ENCODE data around the gene OBSL1. TPM values are rescaled to one million over a fixed set of nuclear protein-coding genes. Genes with fewer than 3 reads are reported as not detected.
A peak's percentile ranks its signal among the peaks of the same experiment; 100 is the strongest.

The OBSL1 gene
- total RNA-seq, 2 donors from 2014 or later, result 119 to 185 TPM

GRCh38 chr2:219560037-219560892 is 11.1 kb downstream of the OBSL1 start:
- Histone ChIP-seq H3K4me1 (peaks cover 14% of the 10 kb centered on the region), H3K36me3 (replicated peaks in 1 of 2; ENCODE audit: insufficient read depth in 1 of 2, low read depth in 2 of 2) (peaks cover 0 to 11% of the 10 kb centered on the region in 2 donors), H3K9me3 (no peaks in the 10 kb centered on the region), H3K27ac (no peak overlapping the region), H3K4me3 (no peak overlapping the region), H3K27me3 (no peaks in the 10 kb centered on the region)
- TF ChIP-seq, protein P1, sequence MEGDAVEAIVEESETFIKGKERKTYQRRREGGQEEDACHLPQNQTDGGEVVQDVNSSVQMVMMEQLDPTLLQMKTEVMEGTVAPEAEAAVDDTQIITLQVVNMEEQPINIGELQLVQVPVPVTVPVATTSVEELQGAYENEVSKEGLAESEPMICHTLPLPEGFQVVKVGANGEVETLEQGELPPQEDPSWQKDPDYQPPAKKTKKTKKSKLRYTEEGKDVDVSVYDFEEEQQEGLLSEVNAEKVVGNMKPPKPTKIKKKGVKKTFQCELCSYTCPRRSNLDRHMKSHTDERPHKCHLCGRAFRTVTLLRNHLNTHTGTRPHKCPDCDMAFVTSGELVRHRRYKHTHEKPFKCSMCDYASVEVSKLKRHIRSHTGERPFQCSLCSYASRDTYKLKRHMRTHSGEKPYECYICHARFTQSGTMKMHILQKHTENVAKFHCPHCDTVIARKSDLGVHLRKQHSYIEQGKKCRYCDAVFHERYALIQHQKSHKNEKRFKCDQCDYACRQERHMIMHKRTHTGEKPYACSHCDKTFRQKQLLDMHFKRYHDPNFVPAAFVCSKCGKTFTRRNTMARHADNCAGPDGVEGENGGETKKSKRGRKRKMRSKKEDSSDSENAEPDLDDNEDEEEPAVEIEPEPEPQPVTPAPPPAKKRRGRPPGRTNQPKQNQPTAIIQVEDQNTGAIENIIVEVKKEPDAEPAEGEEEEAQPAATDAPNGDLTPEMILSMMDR (IDR thresholded peaks at IDR 0.05), result peak; percentile 30 to 91 (median 39)
- TF ChIP-seq POLR2A (IDR thresholded peaks at IDR 0.05), result no peak
- intact Hi-C loops (cut with DNase I), result no loop called here
- peak in 1 of 4 donors; percentile 13 for DNase-seq
- 32 to 35% methylated on average over 6 to 8 of the region's 8 CpGs for WGBS, 2 donors
- peak; percentile 21 for ATAC-seq

GRCh38 chr2:219559156-219559915 is 12.0 kb downstream of the OBSL1 start:
- Histone ChIP-seq H3K9me3 (no peaks in the 10 kb centered on the region), H3K4me1 (peaks cover 14% of the 10 kb centered on the region), H3K27me3 (no peaks in the 10 kb centered on the region), H3K36me3 (replicated peaks in 1 of 2; ENCODE audit: insufficient read depth in 1 of 2, low read depth in 2 of 2) (peaks cover 0 to 9% of the 10 kb centered on the region in 2 donors), H3K27ac (no peak overlapping the region), H3K4me3 (no peak overlapping the region)
- intact Hi-C loops (cut with DNase I), result no loop called here
- ATAC-seq (no peak), DNase-seq (peak in 1 of 4 donors; percentile 10)
- TF ChIP-seq, protein P1 (IDR thresholded peaks at IDR 0.05), result no peak
- TF ChIP-seq POLR2A (IDR thresholded peaks at IDR 0.05), result no peak
- WGBS, 2 donors, result 77% methylated on average over 19 to 20 of the region's 20 CpGs

DNA sequence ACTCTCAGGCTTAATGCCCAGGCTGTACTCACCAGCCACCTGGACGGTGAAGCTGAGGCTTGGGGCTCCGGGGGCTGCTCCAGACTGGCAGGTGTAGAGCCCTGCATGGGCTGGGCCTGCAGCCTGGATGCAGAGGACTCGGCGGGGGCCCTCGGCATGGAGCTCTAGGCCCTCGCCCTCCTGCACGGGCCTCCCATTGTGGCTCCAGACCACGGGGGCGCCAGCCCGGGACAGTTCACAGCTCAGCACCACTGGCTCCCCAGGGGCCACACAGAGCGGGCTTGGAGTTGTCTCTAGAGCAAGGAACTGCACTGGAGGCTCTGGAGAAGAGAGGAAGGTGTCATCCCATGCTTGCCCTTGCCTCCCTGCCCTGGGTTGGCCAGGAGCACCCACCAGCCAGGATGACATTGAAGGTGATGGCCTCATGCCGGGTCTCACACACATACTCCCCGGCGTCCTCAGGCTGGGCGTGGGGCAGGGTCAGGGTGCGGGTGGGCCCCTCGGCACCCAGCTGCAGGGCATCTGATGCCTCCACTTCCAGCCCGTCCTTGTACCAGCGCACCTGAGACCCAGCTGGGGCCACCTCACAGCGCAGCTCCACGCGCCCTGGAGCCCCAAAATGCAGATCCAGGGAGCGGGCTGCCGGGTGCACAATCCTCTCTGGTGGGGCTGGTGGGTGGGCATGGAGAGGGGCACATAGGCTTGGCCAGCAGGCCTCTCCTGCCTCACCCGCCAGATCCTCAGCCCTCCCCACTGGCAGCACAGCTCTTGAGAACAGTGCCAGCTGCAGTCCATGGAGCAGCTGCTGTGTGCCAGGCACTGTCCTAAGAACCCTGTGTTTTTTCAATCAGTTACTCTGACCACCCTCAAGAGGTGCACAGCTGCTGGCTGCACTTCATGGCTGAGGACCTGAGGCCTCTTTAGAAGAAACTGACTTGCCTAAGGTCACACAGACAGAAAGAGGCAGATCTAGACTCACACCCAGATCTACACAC is 13.3 kb downstream of the OBSL1 start:
- peak; percentile 67 for ATAC-seq
- whole genome bisulfite sequencing, 2 donors, result 83 to 88% methylated on average over 6 to 25 of the region's 25 CpGs
- H3K4me3 ChIP-seq, result no peak overlapping the region
- no peak for TF ChIP-seq POLR2A (IDR thresholded peaks at IDR 0.05)
- TF ChIP-seq, protein P1 (IDR thresholded peaks at IDR 0.05), result no peak
- peaks cover 0 to 5% of the 10 kb centered on the region in 2 donors for H3K36me3 ChIP-seq (replicated peaks in 1 of 2; ENCODE audit: insufficient read depth in 1 of 2, low read depth in 2 of 2)
- H3K27ac ChIP-seq, result no peak overlapping the region
- no peaks in the 10 kb centered on the region for H3K9me3 ChIP-seq
- H3K27me3 ChIP-seq, result no peaks in the 10 kb centered on the region
- intact Hi-C loops (cut with DNase I), result no loop called here
- H3K4me1 ChIP-seq, result peaks cover 18% of the 10 kb centered on the region
- peak; percentile 55 to 75 (median 66) for DNase-seq

DNA sequence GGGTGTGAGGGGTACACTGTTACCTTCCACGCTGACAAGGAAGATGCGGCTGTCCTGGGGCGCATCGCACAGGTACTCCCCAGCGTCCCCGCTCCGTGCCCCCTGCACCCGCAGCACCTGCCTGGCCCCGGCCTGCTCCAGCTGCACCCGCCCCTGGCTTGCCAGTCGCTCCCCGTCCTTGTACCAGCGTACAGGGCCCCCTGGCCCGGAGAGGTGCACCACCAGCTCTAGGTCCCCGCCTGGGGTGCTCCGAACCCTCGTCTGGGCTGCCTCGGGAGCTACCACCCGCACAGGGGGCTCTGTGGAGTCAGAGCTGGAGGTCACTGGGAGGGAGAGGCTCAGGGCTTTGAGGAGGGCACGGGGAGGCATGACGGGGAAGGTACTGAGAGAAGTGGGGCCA is 14.0 kb downstream of the OBSL1 start:
- WGBS, 2 donors, result 90% methylated on average over 18 to 19 of the region's 21 CpGs
- no peak for DNase-seq

More for the DNA sequence above, 14.0 kb downstream of the OBSL1 start:
- Histone ChIP-seq H3K4me3 (no peak overlapping the region), H3K4me1 (peaks cover 23% of the 10 kb centered on the region), H3K9me3 (no peaks in the 10 kb centered on the region), H3K27ac (no peak overlapping the region), H3K36me3 (replicated peaks in 1 of 2; ENCODE audit: insufficient read depth in 1 of 2, low read depth in 2 of 2) (no peaks in the 10 kb centered on the region), H3K27me3 (no peaks in the 10 kb centered on the region)
- TF ChIP-seq POLR2A (IDR thresholded peaks at IDR 0.05), result no peak
- TF ChIP-seq, protein P1 (IDR thresholded peaks at IDR 0.05), result no peak
- ATAC-seq, result no peak
- intact Hi-C loops (cut with DNase I), result no loop called here
